Measurements from ENCODE around the gene MICU2.
"Not testable (repeated sequence)": the region's sequence is repeated elsewhere in the genome, so short reads cannot be mapped to it uniquely, and the experiment has no call there.

Gene MICU2

DNA sequence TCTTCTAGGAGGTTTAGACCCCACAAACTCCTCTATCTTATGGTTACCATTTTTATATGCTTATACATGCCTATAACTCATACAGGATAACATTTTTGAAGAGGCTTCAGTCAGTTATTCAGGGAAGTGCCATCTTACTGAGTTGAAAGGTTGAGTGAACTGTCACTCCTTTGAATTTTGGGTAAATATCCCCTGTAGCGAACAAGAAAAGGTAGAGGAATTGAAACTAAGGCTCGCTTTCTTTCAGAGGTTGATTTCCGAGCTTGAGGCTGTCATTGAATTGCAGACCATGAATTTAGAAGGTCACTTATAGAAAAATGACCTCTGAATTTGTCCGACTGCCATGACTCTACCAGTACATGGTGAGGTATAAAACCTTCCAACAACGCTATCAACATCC lies 35.1 kb downstream of the MICU2 start:
- no peak for TF ChIP-seq Cebpa-rat (IDR thresholded peaks at IDR 0.05)
- Histone ChIP-seq H3K4me3 (no peak overlapping the region), H3K9me3 (replicated peaks in 1 of 11) (no peaks in the 10 kb centered on the region), H3K27ac (no peak overlapping the region), H4K20me1 (peaks cover 0 to 37% (median 13%) of the 10 kb centered on the region in 11 experiments; a peak in 9 of 22 replicates), H3K27me3 (no peaks in the 10 kb centered on the region), H3K4me2 (no peak overlapping the region), H3K9ac (no peak overlapping the region), H3K36me3 (peaks cover 23 to 37% (median 25%) of the 10 kb centered on the region in 11 experiments), H3K4me1 (no peaks in the 10 kb centered on the region)

DNA sequence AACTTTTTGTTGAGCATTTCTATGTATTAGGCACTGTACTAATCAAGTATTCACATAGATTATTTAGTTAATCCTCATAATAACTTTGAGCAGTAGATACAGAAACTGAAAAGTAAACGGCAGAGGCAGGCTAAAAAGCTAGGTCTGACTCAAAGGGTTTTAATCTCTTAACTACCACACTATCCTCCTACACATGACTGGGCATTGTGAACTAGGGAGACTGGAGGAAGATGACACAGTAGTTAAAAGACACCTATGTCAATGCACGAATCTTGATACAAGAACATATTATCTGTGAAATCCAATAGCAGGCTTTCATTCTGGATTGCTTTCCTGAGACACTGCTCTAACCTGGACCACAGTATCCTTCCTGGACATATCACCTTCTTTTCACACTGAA lies 36.3 kb downstream of the MICU2 start:
- H4K20me1 ChIP-seq: peaks cover 0 to 34% (median 8%) of the 10 kb centered on the region in 11 experiments; a peak in 9 of 22 replicates
- peaks cover 0 to 5% (median 0%) of the 10 kb centered on the region in 11 experiments; a peak in 2 of 22 replicates for H3K9me3 ChIP-seq (replicated peaks in 1 of 11)
- no peak overlapping the region for H3K27ac ChIP-seq
- H3K4me2 ChIP-seq: no peak overlapping the region
- H3K4me1 ChIP-seq: no peaks in the 10 kb centered on the region
- no peaks in the 10 kb centered on the region for H3K27me3 ChIP-seq
- TF ChIP-seq Cebpa-rat (IDR thresholded peaks at IDR 0.05): no peak
- peaks cover 34 to 48% (median 36%) of the 10 kb centered on the region in 11 experiments for H3K36me3 ChIP-seq
- no peak overlapping the region for H3K4me3 ChIP-seq
- no peak overlapping the region for H3K9ac ChIP-seq

DNA sequence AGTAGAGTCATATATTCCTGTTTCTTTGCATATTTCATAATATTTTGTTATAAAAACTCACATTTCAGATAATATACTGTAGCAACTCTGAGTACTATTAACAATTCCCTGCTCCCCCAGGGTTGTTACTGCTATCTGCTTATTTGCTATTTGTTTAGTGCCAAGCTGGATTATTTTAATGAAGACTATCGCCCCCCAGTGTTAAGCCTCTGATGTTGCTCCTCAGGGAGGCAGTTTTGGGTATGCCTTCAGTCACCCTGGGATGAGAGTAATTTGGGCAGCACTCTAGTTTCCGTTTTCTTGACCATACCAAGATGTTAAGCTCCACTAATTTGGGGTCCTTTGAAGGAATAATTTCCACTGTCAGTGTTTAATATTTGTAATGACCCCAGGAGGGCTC lies 46.0 kb downstream of the MICU2 start:
- no peak for TF ChIP-seq Cebpa-rat (IDR thresholded peaks at IDR 0.05)
- peaks cover 35 to 66% (median 56%) of the 10 kb centered on the region in 11 experiments for H3K36me3 ChIP-seq
- H3K9ac ChIP-seq: no peak overlapping the region
- no peak overlapping the region for H3K4me3 ChIP-seq
- H3K4me1 ChIP-seq: no peaks in the 10 kb centered on the region; a peak in 1 of 20 replicates
- H3K27ac ChIP-seq: no peak overlapping the region
- H4K20me1 ChIP-seq: no peaks in the 10 kb centered on the region
- H3K4me2 ChIP-seq: no peak overlapping the region
- H3K27me3 ChIP-seq: no peaks in the 10 kb centered on the region
- peaks cover 0 to 10% (median 3%) of the 10 kb centered on the region in 11 experiments; a peak in 9 of 22 replicates for H3K9me3 ChIP-seq (replicated peaks in 1 of 11)

DNA sequence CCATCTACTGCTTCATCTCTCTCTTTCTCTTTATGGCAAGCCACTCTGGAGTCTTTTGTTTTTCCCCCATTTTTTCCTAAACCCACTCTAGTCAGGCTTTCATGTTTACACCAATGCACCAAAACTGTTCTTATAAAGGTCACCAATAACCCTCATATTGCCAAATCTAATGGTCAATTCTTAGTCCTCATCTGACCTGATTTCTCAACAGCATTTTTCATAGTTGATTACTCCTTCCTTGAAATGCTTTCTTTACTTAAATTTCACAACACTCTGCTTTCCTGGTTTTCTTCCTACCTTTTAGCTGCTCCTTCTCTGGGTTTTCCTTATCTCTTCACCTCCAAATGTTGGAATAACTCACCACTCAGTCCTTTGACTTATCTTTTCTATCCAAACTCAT lies 47.9 kb downstream of the MICU2 start:
- Histone ChIP-seq H3K4me1 (no peaks in the 10 kb centered on the region; a peak in 1 of 20 replicates), H3K36me3 (peaks cover 26 to 51% (median 44%) of the 10 kb centered on the region in 11 experiments), H3K9me3 (replicated peaks in 1 of 11) (peaks cover 0 to 12% (median 6%) of the 10 kb centered on the region in 11 experiments; a peak in 11 of 22 replicates), H3K27ac (no peak overlapping the region), H3K27me3 (no peaks in the 10 kb centered on the region), H3K9ac (no peak overlapping the region), H3K4me3 (no peak overlapping the region), H4K20me1 (no peaks in the 10 kb centered on the region; a peak in 1 of 22 replicates), H3K4me2 (no peak overlapping the region)
- TF ChIP-seq Cebpa-rat (IDR thresholded peaks at IDR 0.05): no peak

DNA sequence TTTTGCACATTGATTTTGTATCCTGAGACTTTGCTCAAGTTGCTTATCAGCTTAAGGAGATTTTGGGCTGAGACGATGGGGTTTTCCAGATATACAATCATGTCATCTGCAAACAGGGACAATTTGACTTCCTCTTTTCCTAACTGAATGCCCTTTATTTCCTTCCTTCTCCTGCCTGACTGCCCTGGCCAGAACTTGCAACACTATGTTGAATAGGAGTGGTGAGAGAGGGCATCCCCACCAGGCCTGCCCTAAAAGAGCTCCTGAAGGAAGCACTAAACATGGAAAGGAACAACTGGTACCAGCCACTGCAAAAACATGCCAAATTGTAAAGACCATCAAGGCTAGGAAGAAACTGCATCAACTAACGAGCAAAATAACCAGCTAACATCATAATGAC lies 50.7 kb downstream of the MICU2 start:
- peaks cover 0 to 12% (median 6%) of the 10 kb centered on the region in 11 experiments; a peak in 11 of 22 replicates for H3K9me3 ChIP-seq (replicated peaks in 1 of 11)
- not testable (repeated sequence) for H3K27me3 ChIP-seq, H3K27ac ChIP-seq, H3K9ac ChIP-seq, H3K4me2 ChIP-seq, H3K4me3 ChIP-seq, H3K4me1 ChIP-seq
- peaks cover 15 to 29% (median 24%) of the 10 kb centered on the region in 11 experiments; a peak in 20 of 22 replicates for H3K36me3 ChIP-seq
- H4K20me1 ChIP-seq: peaks cover 0 to 16% (median 0%) of the 10 kb centered on the region in 11 experiments; a peak in 3 of 22 replicates

DNA sequence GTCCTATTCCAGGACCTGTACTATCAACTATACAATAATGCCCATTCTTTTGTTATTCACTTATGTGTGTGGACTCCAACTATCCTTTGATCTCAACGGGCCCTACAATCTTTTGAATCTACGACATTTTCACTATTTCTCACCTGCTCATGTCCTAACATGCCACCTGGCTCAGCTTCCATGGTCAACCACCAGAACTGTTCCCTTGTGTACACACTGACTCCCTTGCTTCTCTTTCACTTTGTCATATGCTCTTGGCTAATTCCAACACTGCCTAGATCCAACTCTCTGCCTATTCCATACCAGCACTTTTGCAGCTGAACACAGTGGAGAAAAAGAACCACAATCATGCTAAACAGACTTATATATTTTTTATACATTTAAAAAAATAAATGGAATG lies 53.1 kb downstream of the MICU2 start:
- no peak for TF ChIP-seq Cebpa-rat (IDR thresholded peaks at IDR 0.05)
- Histone ChIP-seq H3K9me3 (replicated peaks in 1 of 11) (peaks cover 0 to 11% (median 5%) of the 10 kb centered on the region in 11 experiments; a peak in 11 of 22 replicates), H3K36me3 (peaks cover 3 to 17% (median 8%) of the 10 kb centered on the region in 11 experiments; a peak in 16 of 22 replicates), H3K9ac (no peak overlapping the region), H4K20me1 (peaks cover 0 to 24% (median 0%) of the 10 kb centered on the region in 11 experiments; a peak in 6 of 22 replicates), H3K27me3 (no peaks in the 10 kb centered on the region), H3K4me3 (no peak overlapping the region), H3K27ac (no peak overlapping the region), H3K4me2 (no peak overlapping the region), H3K4me1 (no peaks in the 10 kb centered on the region; a peak in 1 of 20 replicates)

DNA sequence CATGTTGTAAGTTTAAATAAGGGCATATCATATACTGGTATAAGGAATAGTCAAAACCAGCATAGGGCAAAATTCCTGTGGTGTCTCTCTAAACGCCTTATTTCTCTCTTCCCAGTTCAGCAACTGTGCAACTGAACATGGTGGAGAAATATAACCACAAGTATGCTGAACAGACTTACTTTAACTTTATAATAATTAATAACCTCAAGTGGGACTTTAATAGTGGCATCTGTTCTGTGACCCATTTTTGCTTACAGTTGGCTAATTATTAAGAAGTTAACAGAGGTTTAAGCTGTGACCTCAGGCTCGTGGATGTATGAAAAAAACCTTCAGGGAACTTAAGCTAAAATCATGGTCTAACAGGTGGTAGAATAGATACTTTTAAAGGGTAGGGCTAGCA lies 54.3 kb downstream of the MICU2 start:
- H3K9me3 ChIP-seq (replicated peaks in 1 of 11): peaks cover 0 to 13% (median 8%) of the 10 kb centered on the region in 11 experiments; a peak in 11 of 22 replicates
- H3K4me2 ChIP-seq: no peak overlapping the region

DNA sequence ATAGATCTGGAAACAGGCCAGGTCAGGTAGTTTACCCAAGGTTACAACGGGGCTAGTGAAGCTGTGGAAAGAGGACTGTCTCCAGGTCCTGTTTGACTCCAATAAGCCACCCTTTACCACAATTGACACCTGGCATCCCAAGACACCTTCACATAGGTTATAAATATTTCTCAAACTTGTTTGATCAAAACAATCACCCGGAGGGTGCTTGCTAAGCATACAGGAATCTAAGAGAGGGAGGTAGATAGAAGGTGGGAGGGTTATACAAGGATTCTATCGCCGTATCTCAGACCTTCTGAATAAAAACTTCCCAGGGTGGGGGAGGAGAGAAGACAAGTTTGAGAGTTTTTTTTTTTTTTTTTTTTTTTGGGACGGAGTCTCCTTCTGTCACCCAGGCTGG lies 55.4 kb downstream of the MICU2 start:
- Histone ChIP-seq H3K36me3 (peaks cover 9 to 27% (median 18%) of the 10 kb centered on the region in 11 experiments; a peak in 20 of 22 replicates), H3K4me2 (no peak overlapping the region), H3K9me3 (replicated peaks in 1 of 11) (peaks cover 0 to 17% (median 10%) of the 10 kb centered on the region in 11 experiments; a peak in 11 of 22 replicates), H4K20me1 (peaks cover 0 to 35% (median 5%) of the 10 kb centered on the region in 11 experiments; a peak in 7 of 22 replicates), H3K4me1 (peaks cover 0 to 7% (median 0%) of the 10 kb centered on the region in 10 experiments; a peak in 5 of 20 replicates), H3K9ac (no peak overlapping the region), H3K4me3 (no peak overlapping the region), H3K27ac (no peak overlapping the region), H3K27me3 (no peaks in the 10 kb centered on the region)
- TF ChIP-seq Cebpa-rat (IDR thresholded peaks at IDR 0.05): no peak

More for the DNA sequence above, 54.3 kb downstream of the MICU2 start:
- Histone ChIP-seq H3K27ac (no peak overlapping the region), H3K27me3 (no peaks in the 10 kb centered on the region), H3K4me1 (peaks cover 0 to 4% (median 0%) of the 10 kb centered on the region in 10 experiments; a peak in 5 of 20 replicates), H3K4me3 (no peak overlapping the region), H4K20me1 (peaks cover 0 to 27% (median 2%) of the 10 kb centered on the region in 11 experiments; a peak in 6 of 22 replicates), H3K36me3 (peaks cover 9 to 21% (median 15%) of the 10 kb centered on the region in 11 experiments; a peak in 20 of 22 replicates), H3K9ac (no peak overlapping the region)
- TF ChIP-seq Cebpa-rat (IDR thresholded peaks at IDR 0.05): no peak

DNA sequence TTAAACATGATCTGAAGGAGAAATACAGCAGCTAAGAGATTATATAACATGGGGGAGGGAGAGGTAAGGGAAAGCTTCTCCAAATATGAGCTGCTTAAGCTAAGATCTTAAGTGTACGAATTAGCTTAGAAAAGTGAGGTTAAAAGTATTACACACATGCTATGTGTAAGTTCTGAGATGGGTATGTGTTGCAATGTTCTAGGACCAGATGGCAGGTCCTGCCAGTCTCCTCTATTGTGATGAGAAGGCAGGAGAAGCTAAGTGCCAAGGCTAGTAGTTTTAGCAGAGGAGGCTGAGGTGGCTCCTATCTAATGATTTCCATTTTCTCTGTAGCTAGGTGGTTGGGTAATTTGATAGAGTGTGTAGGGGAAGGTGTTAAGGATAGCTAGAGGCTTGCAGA lies 57.6 kb downstream of the MICU2 start:
- Histone ChIP-seq H3K36me3 (peaks cover 9 to 28% (median 18%) of the 10 kb centered on the region in 11 experiments; a peak in 20 of 22 replicates), H3K27ac (no peak overlapping the region), H3K9me3 (replicated peaks in 1 of 11) (peaks cover 0 to 11% (median 6%) of the 10 kb centered on the region in 11 experiments; a peak in 5 of 22 replicates), H3K9ac (no peak overlapping the region), H3K4me3 (no peak overlapping the region), H3K27me3 (no peaks in the 10 kb centered on the region), H3K4me2 (no peak overlapping the region), H3K4me1 (peaks cover 0 to 12% (median 4%) of the 10 kb centered on the region in 10 experiments; a peak in 6 of 20 replicates), H4K20me1 (peaks cover 0 to 51% (median 9%) of the 10 kb centered on the region in 11 experiments; a peak in 7 of 22 replicates)
- TF ChIP-seq Cebpa-rat (IDR thresholded peaks at IDR 0.05): no peak

Measured in BLaER1 treated with 17β-estradiol and CSF1 and Interleukin-3, amounts not matched to agents 10 nM and 100 nM (cell line).